ENCODE measurements around the gene RBMS3.
"Not testable (repeated sequence)": the region's sequence is repeated elsewhere in the genome, so short reads cannot be mapped to it uniquely, and the experiment has no call there.

The RBMS3 gene

DNA sequence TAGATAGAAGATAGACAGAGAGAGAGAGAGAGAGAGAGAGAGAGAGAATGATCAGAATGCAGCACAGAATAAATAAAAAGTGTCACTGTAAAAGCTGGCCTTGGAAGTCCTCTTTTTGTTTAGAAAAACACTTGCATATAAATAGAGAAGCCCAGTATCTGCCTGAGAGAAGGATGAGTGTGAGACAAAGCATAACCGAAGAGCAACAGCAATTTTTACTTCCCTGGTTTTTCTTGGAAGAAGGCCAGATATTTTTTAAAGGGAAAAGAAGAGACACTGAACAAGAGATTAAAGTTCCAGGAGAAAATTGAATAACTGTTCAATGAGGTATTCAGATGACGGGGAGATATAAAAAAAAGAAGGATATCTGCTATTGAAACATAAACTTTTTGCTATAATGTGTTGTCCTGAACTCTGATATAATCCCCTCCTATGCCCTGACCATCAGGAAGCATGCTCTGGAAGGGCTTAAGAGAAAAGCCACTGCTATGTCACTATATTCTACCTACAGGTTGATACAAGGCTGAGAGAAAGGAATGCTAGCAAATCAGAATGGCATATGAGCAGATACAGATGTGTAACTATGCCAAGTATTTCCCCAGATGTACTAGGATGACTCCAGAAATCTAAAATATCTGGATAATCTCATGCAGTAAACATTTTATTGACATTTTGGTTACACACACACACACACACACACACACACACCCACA, 358.9 kb downstream of the RBMS3 start:
- DNase-seq = no peak

DNA sequence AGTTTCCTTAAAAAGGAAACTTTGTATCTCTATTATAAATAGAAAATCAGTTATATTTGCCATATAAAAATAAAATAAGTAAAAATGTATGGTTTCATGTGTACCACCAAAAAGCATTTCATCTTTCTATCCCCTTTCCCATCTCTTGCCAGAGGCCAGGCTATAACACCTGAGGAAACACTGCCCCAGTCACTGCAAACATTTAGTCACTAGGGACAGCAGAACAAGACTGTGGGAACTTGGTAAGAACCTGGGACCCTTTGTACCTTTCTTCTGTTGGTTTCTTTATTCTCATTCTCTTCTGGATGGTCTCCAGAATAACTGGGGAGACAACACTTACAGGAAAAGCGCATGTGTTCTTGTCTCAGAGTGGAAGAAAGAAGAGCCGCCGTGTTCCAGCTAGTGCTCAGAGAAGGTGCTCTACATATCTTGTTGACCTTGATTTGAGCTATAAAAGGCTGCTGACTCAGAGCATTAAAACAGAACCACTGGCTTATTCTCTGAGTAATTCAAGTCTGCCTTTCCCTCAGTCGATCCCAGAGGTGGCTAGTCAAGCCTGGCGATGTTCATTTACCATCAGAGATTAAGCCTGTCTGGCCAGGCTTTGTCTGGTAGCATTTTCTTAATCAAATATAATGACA, 361.6 kb downstream of the RBMS3 start:
- no peak for DNase-seq

DNA sequence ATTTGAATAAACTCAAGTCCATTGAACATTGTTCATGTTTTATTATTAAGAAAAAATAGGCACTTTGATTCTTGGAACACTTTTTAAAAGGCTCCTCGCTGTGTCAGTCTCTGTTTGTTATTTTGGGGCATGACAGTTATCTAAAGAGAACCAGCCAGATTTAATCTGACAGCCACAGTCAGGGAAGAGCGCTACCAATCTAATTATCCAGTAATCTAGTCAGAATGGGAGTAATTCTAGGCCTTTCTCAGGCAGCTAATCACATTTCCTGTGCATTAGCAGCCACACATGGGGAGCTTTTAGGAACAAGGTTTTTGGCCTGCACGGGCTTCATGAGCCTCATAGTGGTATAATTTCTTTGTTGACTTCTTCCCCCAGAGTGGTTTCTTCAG, 362.2 kb downstream of the RBMS3 start:
- DNase-seq = no peak

DNA sequence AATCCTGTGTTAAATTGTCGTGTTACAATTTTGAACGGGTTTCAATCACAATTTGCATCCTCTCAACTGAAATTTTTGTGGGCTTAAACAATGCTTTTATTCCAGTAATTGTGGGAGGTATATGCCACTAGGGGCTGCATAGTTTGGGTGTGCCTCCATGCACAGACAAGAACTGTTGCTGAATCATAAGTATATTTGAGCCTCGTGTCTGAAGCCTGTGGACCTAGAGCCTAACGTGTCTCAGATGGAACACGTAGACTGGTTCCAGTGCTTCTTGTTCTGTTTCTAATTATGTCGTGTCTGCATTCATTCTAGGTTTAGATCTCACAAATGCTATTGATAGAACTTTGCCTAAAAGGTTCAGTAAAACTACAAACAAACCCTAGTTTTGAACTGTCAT, 363.4 kb downstream of the RBMS3 start:
- no peak for DNase-seq

DNA sequence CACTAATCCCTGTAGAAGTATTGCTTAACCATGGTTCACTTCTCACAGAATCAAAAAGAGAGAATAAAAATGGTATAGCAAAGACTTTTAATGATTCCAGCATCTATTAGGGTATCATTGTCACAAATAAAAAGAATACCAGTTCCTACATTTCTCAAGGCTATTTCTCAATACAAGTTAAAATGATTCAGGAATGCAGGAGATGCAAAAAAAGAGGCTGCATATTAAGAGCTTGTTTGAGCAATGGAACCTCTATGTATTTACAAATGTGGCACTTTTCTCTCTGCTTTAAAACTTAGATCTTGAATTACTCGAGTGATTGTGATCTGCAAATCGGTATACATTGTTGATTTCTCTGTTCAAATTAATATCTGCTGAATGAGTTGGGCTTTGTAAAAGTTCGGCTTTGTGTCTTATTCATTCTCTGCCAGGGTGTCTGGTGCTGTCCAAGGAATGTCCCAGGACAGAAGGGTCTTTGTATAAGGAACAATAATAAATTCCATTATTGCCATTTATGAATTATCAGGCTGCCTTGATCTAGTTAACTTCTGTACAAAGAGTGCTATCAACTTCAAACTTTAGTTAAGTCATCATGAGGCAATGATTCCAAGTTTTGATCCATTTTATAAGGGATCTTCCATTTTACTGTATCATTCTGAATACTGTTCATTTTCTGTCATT, 364.2 kb downstream of the RBMS3 start:
- DNase-seq = no peak

DNA sequence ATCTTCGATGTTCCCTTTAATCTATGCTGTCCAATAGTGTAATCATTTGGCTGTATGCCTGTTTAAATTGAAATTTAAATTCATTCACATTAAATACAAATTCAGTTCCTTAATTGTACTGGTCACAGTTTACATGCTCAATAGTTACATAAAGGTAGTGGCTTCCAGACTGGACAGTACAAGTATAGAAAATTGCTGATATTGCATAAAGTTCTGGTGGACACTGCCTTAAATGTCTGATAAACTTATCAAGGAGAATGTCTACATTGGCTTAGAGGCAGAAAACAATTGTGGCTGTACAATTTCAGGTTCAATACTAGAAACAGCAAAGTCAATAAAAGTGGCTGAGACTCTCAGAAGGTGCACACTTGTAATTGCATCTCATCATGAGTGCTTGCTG, 365.2 kb downstream of the RBMS3 start:
- DNase-seq = no peak

DNA sequence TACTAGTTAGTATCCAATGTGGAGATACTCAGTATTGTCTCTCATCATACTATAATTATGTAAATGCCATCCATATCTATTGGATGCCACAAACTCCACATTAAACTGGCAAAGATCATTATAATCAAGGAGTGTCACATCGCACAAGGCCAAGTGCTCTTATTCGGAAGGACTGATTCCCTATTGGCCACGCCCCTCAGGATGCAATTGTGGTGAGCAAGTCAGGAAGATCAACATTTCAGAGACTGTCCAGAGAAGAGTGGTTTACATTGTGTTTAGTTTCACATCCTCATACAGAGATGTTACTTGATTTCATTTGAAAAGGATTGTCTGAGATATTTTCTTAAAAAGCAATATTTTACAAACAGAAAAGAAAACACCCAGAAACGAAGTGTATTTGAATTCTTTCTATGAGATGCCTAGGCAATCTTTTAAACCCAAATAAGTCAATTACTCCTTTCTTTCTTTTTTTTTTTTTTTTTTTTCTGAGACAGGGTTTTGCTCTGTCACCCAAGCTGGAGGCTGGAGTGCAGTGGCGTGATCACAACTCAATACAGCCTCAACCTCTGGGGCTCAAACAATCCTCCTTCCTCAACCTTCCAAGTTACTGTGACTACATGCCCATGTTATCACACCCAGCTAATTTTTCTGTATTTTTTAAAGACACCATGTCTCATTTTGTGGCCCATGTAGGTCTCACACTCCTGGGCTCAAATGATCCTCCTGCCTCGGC, 369.1 kb downstream of the RBMS3 start:
- no peak for DNase-seq

DNA sequence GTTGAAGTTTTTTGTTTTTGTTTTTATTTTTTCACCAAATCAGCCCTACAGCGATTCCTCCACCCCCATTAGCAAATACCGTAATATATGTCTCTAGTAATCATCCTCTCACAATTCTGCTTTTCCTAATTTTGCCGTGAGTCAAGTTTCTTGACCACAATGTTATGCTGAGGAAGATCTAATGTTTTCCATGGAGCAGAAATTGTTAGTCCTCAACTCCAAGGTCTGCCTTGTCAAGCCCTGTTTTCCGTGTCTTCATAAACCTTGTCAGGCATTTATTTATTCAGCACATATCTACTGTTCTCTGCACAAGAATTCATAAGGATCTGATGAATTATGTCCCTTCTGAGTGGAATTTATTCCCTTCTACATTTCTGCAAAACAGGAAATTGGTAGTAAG, 372.8 kb downstream of the RBMS3 start:
- no peak for DNase-seq

DNA sequence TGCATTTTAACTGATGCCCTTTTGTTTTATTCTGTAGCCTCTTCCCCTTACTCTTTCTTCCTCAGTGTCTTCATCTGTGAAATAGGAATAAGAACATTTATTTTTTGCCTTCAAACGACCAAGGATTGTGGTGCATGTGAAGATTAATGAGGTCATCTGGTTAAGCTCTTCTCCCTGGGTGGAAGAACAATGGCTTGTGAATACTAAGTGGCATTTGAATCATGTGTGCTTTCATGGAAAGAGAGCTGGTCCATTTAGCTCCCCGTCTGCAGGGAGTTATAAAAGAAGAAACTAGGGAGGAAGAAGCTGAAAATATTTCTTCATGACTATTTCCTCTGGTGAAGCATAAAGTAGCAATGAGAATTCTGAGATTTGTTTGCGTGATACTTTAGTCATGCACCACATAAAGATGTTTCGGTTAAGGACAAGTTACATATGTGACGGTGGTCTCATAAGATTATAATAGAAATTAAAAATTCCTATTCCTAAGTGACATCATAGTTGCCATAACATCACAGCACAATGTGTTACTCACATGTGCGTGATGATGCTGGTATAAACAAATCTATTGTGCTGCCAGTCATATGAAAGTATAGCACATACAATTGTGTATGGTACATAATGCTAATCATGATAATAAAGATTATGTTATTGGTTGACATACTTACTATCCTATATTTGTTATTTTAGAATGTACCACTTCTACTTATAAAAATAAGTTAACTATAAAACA, 374.3 kb downstream of the RBMS3 start:
- no peak for DNase-seq

DNA sequence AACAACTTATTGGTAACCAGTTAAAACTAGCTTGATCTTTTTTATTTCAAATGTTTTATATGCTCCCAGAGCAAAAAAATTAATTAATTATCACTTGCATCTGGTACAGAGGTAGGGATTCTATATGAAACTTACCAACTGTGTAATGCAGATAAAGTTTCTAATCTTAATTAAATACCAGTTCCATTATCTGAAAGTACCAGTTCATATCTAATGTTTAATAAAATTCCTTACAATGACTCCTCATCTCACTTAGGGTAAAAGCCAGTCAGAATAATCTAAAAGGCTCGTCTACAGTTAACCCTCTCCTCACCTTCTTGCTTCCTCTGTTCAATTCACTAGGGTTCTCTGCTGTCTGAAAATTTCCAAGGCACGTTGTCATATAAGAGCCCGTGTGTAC, 384.8 kb downstream of the RBMS3 start:
- DNase-seq = no peak

DNA sequence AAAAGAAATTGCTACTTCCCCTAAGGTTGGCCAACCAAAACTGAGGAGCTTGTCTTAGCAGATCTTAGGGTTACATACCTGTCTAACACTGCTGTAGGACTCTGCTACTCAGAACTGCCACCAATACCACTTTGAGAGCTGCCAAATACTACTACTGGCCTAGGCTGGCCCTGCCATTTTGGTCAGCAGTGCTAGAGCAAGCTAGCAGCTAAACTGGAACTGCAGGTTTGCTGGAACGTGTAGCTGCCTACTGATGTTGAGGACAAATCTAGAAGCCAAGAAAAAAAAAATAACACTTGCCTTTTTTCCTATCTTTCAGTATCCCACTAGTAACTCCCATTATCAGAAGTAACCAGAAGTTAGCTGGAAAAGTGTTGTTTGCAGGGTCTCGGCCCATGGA, 387.4 kb downstream of the RBMS3 start:
- DNase-seq = no peak

DNA sequence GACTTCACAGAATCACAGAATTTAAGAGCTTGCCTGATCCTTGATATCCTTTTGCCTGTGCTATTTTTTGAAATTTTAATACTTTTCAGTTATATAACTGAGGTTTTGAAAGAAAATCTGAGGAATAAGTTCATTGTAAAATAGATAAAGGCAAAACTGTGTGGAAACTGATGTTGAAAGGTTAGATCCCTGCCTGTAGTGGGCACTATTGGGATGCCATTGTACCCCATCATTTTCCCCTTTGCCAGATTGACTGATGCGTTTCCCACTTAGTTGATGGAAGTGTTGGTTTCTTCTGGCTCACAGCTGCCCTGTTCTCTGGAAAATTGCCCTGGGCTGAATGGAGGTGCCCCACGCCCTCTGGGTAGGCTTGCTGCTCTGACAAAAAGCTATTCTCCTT, 387.9 kb downstream of the RBMS3 start:
- no peak for DNase-seq

DNA sequence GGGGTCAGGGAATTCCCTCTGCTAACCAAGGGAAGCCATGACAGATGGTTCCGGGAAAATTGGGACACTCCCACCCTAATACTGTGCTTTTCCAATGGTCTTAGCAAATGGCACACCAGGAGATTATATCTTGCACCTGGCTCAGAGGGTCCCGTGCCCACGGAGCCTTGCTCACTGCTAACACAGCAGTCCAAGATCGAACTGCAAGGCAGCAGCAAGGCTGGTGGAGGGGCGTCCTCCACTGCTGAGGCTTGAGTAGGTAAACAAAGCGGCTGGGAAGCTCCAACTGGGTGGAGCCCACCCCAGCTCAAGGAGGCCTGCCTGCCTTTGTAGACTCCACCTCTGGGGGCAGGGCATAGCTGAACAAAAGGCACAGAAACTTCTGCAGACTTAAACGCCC, 389.6 kb downstream of the RBMS3 start:
- DNase-seq = not testable (repeated sequence)

DNA sequence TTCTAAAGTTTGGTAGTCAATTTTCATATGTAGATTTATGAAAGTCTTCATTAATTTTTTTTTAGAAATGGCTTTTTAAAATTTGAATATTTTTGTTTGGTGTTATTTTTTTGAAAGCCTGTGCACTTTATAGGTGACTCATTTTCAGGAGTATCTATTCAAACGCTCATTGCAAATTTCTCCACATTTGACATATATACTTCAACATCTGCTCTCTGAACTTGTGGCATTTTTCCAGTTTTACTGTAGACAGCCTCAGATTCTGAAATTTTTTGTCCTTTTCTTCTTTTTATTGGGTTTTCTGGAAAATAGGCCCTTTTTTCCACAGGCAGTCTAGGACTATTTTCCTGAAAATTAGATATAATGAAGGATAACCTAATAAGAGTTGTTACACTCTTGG, 396.6 kb downstream of the RBMS3 start:
- no peak for DNase-seq

DNA sequence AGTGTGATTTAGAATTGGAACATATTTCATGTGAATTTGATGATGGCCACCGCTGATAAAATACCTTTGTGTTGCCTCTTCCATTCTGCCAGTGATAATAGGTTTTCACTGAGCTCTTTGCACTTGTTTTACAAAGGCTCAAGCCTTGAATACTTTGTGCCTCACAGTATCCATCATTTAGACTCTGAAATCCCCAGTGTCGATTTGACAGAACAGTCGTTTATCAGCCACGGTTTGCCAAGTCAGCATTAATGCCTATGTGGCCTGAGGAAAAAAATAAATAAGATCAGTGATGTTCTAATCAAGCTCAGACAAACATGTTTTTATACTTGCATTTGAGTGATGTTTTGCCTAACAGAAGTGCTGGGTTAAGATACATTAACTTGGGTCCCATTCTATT, 399.1 kb downstream of the RBMS3 start:
- no peak for DNase-seq

DNA sequence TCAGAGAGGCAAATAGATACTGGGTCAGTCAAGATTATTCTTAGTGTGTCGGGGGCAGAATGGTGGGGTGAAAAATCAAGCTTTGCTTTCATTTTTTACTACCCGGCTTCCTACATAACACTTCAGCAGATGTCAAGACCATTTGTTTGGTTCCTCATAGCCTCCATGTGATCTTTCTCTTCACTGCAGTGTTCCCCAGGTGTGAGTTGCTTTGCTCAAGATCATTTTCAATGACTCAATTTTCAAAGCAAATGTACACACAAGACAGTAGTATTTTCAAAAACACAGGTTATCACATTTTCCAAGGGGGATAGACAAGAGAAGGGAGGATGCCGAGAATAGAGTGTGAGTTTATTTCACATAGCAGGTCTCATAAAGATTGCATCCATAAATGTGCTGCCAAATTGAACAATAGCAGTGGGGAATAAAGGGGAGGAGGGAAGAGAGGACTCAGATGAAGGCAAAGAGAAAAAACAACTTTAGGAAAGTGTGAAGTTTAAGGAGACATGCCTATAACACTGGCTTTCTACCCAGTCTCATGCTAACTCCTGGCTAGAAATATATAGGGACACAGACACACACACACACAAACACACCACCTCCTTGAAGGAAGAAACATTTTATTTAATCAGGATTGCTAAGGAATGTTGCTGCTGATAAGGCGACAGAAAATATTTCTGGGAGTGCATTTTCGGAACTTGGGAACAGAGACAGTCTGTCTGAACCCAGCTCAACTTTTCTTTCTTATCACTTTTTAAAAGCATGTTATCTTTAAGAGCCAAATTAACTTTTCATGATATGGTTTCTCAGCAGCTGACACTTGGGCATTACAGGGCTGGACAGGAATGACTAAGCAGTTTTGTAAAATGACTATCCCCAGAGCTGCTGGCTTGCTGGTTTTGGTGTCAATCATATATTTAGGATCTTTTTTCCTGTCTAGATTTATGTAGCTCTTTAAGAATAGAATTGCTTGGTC, 402.4 kb downstream of the RBMS3 start:
- no peak for DNase-seq

DNA sequence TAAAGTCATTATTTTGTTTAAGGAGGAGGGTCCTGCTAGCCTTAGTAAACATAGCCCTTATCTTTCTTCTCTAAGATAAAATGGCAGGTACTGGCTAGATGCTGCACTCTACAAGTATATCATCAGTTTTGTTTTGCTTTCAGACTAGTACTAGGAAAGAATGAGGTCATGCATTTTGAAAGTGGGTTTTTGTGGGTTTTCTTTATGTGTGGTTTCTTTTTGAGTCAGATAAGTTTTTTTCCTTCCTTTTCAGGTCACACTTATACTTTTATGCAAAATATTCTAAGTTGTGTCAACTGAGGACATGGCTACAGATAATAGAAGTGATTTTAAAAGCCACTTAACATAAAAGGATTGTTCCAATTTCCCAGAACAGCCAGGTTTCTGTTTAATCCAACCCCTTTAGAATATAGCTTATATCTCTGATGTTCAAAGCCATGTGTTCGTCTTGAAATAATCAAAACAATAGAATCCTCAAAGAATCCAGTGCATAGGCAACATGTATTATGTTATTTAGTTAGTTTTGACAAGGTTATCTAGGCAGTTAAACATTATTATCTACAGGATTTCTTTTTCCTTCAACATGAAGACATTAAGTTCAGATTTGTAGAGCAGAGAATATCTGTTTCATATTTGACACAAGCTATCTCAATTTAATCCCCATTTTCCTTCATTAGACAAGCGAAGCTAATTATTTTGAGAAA, 406.2 kb downstream of the RBMS3 start:
- no peak for DNase-seq

DNA sequence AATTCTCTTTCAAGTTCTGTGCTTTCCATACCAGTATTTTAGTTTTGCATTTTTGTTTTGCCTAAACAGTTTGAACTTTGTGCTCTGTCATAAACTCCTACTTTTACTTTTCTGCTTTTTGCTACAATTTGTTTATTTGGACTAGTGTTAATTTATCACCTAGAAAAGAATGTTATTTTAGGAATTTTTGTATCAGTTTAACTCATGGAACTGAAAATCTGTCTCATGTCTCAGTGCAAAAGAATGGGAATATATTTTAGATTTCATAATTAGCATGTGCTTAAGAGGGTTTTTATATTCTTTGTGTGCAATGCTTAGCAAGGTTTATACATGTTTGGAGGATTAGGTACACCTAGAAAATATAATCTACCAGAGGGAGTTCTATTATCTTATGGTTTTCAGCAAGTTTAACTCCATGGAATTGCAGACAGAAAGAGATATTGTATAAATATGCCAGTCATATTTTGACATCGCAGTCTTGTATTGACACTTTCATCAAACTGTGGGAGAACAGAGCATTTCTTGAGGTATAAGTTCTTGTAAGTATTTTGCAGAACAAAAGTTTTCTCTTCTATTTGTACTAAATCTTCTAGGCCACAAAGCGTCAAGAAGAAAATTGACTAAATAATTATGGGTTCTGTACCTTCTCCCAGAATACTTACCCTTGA, 409.9 kb downstream of the RBMS3 start:
- no peak for DNase-seq

DNA sequence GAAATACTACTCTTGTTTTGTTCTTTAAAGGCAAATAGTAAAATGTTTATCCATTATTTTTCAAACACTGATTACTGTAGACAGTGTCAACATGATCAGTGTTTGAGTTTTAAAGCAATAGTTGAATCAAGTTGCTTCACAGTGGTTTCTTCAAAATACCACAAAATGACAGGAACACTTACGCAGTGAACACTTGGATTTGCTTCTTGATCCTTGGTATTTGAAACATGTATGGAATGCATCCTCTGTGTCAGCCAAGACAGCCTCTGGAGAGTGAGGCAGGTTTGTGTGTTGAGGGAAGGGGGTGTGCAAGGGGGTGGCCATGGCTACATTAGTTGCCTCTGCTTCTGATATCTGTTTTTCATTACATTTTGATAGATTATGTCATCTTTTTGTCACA, 413.0 kb downstream of the RBMS3 start:
- DNase-seq = no peak

DNA sequence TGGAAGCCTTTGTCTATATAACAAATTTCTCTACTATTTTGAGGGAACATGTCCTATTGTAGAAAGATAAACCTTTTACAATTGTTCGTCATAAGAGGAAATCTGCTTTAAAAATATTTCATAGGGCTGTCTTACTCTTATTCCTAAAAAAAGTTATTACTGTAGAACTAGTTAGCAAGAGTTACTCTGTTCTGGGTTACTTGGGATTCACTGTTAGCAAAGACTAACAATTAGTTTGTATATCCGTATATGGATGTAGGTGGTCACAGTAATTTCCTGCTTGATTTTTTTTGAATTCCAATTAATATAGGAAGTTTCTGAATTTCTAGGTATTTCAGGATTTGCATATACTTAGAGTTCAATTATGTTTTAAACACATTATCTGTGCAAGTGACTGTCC, 413.5 kb downstream of the RBMS3 start:
- no peak for DNase-seq

DNA sequence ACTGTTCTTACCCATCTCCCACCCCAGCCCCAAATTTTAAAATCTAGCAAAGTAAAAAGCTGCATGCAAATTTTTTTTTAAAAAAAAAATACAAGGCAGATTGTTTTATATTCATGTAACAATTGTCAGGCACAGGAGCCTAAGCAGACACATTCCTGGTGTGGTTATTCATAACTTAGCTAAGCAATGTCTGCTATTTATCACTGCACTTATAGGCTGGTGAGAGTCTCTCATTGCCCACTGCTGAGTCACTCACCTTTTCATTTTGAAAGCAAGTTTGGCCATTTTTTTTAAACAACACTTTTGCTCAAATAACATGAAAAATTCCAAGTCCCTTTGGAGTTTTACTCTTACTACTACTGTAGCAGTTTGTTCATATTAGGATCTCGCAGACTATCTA, 413.9 kb downstream of the RBMS3 start:
- no peak for DNase-seq

Measured in NCI-H1092 treated with DMSO at 0.1 percent for 48 hours (cell line).